ENCODE data around the gene CSTB.

Gene CSTB

DNA sequence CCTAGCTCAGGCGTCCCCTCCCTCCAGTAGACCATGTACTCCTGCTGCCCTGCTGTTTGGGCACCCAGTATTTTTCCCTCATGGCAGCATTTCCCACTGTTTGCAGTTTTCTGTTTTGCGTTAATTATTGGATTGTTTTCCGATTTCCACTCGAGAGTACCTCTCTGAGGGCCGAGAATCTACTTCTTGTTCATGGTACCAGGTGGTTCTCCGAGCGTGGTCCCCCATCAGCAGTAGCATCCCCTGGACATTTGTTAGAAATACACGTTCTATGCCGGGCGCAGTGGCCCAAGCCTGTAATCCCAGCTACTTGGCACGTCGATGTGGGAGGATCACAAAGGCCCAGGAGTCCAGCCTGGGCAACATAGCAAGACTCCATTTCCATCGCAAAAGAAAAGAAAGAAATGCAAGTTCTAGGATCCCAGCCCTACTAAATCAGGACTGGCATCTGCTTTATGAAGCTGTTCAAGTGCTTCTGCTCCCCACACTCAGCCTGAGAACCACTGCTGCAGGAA is 14.0 kb upstream of the CSTB start:
- no peak for DNase-seq (ENCODE audit: low read depth in 2 of 2)

DNA sequence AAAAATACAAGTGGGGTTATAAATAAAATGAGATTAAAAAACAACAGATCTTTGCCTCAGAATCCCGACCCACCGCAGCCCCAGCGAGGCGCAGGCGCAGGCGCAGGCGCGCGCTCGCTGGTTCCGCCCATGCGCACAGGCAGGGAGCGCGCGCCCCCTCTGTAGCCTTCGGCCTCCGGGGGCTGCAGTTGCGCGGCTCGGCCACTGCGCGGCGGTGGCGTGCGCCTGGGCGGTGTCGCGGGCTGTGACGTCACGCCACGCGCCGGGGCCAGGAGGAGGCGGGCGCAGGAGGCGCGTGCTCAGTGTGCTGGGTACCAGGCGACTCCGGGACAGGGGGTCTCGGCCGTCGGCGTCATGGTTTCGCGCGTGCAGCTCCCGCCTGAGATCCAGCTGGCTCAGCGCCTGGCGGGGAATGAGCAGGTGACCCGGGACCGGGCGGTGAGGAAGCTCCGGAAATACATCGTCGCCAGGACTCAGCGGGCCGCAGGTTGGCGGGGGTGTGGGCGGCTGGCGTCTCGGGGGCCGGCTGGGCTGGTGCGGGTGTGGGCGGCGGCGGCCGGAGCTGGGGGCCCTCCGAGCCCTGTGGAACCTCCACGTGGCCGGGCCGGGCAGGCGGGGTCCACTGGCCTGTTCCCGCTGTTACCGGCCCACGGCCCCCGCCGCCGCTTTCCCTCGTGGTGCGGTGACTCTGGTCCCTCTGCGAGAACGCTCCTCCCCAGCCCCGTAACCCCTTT is 13.3 kb upstream of the CSTB start, which contains the start of gene RRP1:
Gene RRP1, plus strand, starts transcription at position 302 of the 734 bp plus-strand sequence. Its CDS starts 53 bp downstream, at position 355.
- DNase-seq (ENCODE audit: low read depth in 2 of 2) = peak; percentile 88 to 90

DNA sequence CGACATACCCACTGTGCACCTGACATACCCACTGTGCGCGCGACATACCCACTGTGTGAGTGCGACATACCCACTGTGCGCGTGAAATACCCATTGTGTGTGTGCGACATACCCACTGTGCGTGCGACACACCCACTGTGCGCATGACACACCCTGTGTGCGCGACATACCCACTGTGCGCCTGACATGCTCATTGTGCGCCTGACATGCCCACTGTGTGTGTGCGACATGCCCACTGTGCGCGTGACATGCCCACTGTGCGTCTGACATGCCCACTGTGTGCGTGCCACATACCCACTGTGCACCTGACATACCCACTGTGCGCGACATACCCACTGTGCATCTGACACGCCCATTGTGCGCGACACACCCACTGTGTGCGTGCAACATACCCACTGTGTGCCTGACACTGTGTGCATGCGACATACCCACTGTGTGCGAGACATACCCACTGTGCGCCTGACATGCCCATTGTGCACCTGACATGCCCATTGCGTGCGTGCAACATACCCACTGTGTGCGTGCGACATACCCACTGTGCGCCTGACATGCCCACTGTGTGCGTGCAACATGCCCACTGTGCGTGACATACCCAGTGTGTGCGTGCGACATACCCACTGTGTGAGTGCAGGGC is 10.8 kb upstream of the CSTB start:
- no peak for DNase-seq (ENCODE audit: low read depth in 2 of 2)

DNA sequence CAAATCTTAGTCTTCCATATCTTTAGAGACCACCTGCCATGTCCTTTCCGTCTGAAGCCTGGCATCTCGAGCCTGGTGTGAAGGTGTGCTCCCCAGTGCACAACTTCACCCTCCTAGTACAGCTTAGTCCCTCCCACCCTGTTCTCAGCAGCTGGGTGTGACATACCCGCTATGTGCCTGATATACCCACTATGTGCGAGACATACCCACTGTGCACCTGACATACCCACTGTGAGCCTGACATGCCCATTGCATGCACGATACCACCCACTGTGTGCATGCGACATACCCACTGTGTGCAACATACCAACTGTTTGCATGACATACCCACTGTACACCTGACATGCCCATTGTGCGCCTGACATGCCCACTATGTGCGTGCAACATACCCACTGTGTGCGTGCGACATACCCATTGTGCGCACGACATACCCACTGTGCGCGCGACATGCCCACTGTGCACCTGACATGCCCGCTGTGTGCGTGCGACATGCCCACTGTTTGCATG is 10.2 kb upstream of the CSTB start:
- no peak for DNase-seq (ENCODE audit: low read depth in 2 of 2)

DNA sequence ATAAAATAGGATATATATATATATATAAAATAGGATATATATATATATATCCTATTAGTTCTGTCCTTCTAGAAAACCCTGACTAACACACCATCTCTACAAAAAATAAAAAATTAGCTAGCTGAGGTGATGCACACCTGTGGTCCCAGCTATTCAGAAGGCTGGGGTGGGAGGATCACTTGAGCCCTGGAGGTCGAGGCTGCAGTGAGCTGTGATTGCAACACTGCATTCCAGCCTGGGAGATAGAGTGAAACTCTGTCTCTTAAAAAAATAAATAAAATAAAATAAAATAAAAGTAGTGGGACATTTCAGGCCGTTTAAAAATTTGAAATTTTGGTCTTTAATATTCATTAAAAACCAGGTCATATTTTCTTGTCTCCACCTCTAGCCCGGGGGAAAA is 9.0 kb upstream of the CSTB start:
- no peak for DNase-seq (ENCODE audit: low read depth in 2 of 2)

DNA sequence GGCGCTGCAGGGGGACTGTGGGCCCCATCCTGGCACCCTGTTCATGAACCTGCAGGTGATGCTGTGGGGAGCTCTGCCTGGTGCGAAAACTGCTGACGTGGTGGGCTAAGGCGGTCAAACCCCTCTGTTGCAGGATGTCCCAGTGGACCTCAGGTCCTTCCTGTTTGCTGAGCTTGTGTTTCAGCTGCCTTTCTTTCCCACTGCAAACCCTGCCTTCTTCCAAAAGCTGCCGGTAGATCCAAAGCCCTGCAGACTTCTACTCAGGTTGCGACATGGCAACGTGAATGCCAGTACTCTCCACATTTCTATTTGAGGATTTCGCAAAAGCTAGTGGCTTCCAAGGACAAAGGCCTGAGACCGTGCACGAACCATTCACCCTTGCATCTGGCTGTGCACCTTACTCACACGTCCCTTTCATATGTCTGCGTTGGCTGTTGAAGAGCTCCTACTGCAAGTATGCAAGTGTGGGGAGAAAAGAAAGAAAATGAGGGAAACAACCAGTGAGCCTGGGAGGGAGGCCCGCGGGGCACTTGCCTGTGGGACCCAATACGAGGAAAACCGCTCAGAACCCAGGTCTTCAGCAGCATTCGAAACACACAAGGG is 7.1 kb upstream of the CSTB start:
- DNase-seq (ENCODE audit: low read depth in 2 of 2) = no peak

DNA sequence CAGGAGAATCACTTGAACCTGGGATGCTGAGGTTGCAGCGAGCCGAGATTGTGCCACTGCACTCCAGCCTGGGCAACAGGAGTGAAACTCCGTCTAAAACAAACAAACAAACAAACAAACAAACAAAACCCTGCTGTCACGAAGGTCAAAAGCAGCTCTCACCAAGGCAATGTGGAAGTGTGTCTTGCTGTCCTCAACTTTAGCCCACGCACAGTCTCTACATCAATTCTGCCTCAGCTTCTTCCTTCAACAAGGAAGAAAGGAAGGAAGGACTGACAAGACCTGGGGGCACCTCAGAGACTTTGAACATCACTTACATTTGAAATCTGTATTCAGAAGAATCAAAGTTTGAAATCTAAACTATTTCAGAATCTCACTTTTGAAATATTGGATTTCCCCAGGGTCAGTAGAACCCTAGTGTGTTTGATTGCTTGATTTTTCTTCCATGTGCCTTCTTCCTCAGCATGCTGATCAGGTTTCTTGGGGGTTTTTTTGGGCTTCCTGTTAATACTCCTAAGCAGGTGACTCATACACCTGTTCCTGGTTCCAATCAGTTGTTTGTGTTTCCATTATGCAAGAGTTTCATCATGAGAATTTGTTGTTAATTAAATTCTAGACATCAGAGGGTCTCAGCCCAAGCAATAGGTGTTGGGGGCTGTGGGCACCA is 6.5 kb upstream of the CSTB start:
- DNase-seq (ENCODE audit: low read depth in 2 of 2) = no peak

DNA sequence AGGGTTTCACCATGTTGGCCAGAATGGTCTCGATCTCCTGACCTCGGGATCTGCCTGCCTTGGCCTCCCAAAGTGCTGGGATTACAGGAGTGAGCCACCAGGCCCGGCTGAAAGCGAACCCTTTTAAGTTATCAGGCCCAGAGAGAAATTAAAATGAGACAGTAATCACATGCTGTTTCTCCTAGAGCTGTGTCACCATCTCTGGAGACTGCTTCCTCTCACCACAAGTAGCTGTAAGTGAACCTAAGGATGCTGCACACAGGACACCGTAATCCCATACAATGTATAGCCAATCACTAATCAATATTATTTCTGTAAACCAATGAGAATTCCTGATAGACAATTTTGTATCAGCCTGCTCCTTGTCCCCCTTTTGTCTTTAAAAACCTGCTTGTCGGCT is 5.7 kb upstream of the CSTB start:
- no peak for DNase-seq (ENCODE audit: low read depth in 2 of 2)

DNA sequence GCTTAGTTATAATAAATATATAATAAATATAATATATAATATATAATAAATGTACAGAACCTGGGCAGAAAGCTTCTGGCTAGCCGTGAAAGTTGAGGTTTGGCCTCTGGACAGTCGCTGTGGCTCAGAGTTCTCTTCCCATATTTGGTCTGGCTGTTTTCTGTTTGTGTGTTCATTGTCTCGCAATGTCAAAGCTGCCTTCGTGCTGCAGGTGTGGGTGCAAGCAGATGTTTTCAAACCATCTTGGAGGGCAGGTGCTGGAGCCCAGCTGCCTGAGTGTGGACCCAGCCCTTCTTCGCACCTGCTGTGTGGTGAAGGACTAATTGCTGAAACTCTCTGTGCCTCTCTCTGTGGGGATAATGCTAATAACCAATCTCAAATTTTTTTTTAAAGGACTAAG is 3.6 kb upstream of the CSTB start:
- no peak for DNase-seq (ENCODE audit: low read depth in 2 of 2)

DNA sequence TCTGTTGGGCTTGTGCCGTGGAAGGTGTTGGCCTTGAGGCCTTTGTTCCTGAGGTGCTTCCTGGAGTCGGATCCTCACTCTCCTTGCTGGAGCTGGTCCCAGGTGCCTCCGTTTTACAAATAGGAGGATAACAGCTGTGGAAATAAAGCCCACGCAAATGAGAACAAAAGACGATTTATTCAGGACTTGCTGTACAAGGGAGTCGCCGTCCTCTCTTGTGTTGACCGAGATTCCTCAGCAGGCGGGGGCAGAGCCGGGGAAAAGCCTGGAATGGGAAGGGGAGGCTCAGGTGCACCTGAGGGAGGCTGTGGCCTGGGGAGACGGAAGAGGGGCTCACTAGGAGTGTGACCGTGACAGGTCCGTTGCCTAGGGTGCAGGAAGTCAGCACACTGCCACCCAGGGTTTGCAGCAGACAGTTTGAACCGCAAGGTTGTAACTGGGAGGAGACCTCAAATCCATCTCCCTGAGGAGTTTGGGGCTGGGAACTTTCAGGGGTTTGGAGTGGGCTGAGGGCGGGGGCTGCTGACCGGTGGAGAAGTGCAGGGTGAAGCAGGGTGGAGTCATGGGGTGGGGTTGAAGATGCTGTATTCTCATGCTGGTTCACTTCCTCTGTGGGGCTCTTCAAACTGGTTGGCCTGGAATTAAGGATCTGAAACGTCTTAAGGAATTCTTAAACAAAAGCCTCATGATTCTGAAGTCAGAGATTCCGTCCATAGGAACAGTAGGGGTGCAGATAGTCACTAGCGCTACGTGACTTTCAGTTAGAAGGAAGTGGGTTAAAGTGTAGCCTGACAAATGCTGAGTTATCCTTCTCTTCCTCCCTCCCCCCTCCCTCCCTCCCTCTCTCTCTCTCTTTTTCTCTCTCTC is 2.6 kb upstream of the CSTB start:
- DNase-seq (ENCODE audit: low read depth in 2 of 2) = no peak

DNA sequence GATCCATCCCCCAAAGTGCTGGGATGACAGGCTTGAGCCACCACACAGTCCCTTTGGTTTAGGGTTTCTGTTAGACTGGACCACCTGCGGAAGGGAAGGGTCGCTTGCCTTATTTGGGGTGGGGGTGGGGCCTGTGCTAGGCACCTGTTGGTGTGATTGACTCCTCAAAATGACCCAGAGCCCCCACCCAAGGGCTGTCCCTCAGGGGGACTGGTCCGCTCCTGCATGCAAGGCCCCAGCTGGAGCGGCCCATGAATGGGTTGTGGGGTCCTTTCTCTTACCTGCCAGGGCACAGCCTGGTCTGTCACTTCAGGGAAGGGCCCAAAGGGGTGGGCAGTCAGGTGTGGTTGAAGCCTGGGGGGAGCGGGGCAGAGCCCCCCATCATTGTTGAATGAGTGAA is 1.8 kb upstream of the CSTB start:
- no peak for DNase-seq (ENCODE audit: low read depth in 2 of 2)

DNA sequence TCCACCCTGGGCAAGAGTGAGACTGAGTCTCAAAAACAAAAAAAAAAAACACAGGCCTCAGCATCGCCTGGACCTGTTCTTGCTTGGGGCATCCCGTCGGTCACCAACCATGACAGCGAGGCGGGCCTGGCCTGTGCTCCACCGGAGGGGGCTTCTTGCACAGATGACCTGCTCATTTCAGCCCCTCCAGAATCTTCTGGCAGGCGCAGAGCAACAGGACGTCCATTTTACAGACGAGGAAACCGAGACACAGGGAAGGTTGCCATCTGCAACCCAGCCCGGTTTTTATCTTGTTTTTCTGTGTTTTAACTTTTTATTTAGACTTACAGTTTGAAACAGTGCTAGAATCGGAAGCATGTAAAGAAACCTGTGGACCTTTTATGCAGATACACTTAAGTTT is 918 bp downstream of the CSTB start:
- DNase-seq (ENCODE audit: low read depth in 2 of 2) = no peak

DNA sequence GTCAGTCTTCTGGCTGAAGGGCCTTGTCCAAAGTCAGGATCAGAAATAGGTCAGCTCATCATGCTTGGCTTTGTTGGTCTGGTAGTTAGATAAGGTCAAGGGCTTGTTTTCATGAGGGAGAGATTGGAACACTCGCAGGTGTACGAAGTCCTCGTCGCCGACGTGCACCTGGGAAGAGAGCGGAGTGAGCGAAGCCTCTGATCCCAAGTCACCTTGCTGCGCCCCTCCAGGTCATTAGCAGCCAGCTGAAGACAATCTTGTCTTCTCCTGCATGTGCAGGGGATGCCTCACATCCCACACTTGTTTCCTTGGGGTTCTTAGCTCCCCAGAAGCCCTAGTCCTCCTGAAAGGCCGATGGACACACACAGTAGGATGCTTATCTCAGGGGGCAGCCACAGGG is 1.9 kb downstream of the CSTB start:
- no peak for DNase-seq (ENCODE audit: low read depth in 2 of 2)

DNA sequence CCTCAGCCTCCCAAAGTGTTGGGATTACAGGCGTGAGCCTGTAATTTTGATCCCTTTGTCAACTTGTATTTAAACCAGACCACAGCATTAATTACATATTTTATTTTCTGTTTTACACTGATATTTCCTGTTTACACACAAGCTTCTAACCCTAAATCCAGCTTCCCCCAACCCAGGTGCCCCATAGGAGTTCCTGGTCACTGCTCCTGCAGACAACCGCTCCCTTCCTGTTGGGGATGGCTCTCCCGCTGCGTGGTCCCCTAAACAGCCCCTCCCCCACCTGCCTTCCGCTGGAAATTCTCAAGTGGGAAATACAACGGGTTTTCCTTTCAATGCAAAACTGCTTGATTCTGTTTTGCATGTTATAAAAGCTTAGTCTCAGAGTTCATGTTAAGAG is 3.7 kb downstream of the CSTB start:
- DNase-seq (ENCODE audit: low read depth in 2 of 2) = no peak

DNA sequence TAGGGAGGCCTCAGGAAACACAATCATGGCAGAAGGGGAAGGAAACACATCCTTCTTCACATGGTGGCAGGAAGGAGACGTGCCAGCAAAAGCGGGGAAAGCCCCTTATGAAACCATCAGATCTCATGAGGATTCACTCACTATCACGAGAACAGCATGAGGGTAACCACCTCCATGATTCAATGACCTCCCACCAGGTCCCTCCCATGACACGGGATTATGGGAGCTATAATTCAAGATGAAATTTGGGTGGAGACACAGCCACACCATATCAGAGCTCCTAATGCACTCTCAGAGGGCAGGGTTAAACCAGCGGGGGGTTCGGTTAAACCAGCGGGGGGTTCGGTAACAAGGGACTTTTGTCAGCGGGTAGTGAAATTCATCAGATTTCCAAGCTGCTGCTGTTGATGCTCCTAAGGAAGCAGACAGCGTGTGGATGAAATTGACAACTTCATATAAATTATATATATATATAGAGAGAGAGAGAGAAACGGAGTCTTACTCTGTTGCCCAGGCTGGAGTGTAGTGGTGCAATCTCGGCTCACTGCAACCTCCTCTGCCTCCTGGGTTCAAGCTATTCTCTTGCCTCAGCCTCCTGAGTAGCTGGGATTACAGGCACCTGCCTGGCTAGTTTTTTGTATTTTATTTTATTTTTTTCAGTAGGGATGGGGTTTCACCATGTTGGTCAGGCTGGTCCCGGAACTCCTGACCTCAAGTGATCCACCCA is 4.2 kb downstream of the CSTB start:
- DNase-seq (ENCODE audit: low read depth in 2 of 2) = no peak

DNA sequence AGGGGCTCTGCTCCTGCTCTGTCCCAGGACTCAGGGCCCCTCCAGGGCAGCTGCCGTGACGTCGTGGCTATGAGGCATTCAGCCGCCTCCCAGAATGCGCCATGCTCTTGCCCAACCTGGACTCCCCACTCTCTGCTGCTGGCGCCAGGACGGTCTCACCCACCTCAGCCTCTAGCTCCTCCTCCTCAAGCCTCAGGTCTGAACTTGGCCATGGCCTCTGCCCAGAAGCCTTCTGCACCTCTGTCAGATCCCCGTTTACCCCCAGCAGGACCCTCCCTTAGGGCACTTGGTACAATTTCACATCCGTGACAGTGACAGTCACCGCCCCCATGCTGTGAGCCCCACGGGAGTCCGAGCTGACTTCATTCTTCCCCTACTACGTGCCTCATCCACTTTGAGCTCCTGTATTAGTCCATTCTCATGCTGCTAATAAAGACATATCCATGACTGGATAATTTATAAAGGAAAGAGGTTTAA is 4.9 kb downstream of the CSTB start:
- DNase-seq (ENCODE audit: low read depth in 2 of 2) = no peak

DNA sequence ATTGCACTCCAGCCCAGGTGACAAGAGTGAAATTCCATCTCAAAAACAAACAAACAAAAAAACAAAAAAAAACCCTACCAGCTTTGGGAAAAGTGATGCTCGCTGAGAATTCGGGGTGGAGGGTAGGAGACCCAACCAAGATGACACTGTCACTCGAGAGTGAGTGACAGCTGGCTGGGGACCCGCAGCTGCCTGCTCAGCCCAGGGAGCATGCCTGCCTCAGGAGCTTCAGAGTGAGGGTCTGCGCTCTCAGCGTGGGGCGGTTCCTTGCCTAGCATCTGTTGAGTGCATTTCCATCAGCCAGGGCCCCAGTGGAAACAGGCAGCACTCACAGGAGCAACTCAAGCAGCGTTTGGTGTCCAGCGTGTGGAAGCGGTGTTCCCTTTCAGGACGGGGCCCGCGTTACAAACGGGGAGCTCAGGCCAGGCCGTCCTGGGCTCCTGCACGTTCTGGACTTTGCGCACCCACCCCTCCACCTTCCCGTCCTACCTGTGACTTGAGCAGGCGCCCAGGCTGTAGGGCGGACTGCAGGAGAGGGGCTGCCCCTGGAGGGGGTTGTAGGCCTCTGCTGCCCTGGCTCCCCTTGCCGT is 5.9 kb downstream of the CSTB start:
- no peak for DNase-seq (ENCODE audit: low read depth in 2 of 2)

DNA sequence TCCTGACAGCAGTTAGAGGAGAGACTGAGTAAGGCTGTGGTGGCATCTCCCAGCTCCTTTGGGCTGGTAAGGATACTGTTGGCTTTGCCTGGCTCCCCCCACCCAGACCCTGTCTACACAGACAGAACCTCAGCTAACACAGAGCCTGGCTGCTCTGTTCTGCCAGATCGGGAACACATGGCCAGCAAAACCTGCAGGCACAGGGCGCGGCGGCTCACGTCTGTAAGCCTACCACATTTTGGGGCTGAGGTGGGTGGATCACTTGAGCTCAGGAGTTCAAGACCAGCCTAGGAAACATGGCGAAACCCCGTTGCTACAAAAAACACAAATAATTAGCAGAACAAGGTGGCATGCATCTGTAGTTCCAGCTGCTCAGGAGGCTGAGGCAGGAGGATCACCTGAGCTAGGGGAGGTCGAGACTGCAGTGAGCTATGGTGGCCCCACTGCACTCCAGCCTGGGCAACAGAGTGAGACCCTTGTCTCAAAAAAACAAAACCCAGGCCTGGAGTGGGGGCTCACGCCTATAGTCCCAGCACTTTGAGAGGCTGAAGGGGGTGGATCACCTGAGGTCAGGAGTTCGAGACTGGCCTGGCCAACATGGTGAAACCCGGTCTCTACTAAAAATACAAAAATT is 6.7 kb downstream of the CSTB start:
- DNase-seq (ENCODE audit: low read depth in 2 of 2) = no peak

DNA sequence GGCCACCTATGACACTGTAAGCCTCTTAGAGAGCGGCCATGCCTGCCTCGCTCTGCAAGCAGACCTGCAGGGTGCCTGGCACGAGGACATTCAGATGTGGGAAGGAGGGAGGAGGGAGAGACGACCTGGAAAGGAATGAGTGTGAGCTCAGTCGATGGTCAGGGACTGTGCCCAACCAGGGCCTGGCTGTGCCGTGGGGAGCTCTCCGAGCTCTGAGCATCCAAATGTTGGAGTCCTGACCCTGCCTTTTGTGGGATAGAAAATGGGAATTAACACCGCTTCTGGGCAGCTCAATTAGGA is 7.3 kb downstream of the CSTB start:
- DNase-seq (ENCODE audit: low read depth in 2 of 2) = no peak

Measured in stimulated activated CD8-positive, alpha-beta memory T cell treated with anti-CD3 and anti-CD28 coated beads, Interleukin-15, amount 100 ng/mL, for 48 hours (primary cell).